ENCODE measurements around the gene CCSAP.

Gene CCSAP

GRCh38 chr1:229280037-229280828 is 62.6 kb downstream of the CCSAP start:
- in situ Hi-C loops (cut with MboI; ENCODE audit: low pct_unique_long_range_greater_than_20kb, low sequenced_read_pairs, unreplicated experiment), result no loop called here

GRCh38 chr1:229279242-229279641 is 63.6 kb downstream of the CCSAP start:
- in situ Hi-C loops (cut with MboI; ENCODE audit: low pct_unique_long_range_greater_than_20kb, low sequenced_read_pairs, unreplicated experiment), result no loop called here
- no peak for TF ChIP-seq CTCF (IDR thresholded peaks at IDR 0.05; ENCODE audit: extremely low read depth, insufficient read depth, missing control alignments)
- no peak for DNase-seq (ENCODE audit: low spot score)

More at GRCh38 chr1:229280037-229280828, 62.6 kb downstream of the CCSAP start:
- TF ChIP-seq CTCF (IDR thresholded peaks at IDR 0.05; ENCODE audit: extremely low read depth, insufficient read depth, missing control alignments), result no peak
- no peak for DNase-seq (ENCODE audit: low spot score)

GRCh38 chr1:229278120-229278741 is 64.6 kb downstream of the CCSAP start:
- in situ Hi-C loops (cut with MboI; ENCODE audit: low pct_unique_long_range_greater_than_20kb, low sequenced_read_pairs, unreplicated experiment), result no loop called here
- no peak for TF ChIP-seq CTCF (IDR thresholded peaks at IDR 0.05; ENCODE audit: extremely low read depth, insufficient read depth, missing control alignments)
- no peak for DNase-seq (ENCODE audit: low spot score)

- no peak for DNase-seq (ENCODE audit: low spot score)
- in situ Hi-C loops (cut with MboI; ENCODE audit: low pct_unique_long_range_greater_than_20kb, low sequenced_read_pairs, unreplicated experiment), result no loop called here
- TF ChIP-seq CTCF (IDR thresholded peaks at IDR 0.05; ENCODE audit: extremely low read depth, insufficient read depth, missing control alignments), result no peak
Measured at GRCh38 chr1:229275005-229275404, 67.8 kb downstream of the CCSAP start.

- DNase-seq (ENCODE audit: low spot score), result no peak
- no peak for TF ChIP-seq CTCF (IDR thresholded peaks at IDR 0.05; ENCODE audit: extremely low read depth, insufficient read depth, missing control alignments)
- in situ Hi-C loops (cut with MboI; ENCODE audit: low pct_unique_long_range_greater_than_20kb, low sequenced_read_pairs, unreplicated experiment), result loop anchor here (25.0 kb wide), 1 partner anchor 1039 kb away; no protein-coding TSS in a partner anchor
Measured at GRCh38 chr1:229273507-229274232, 69.2 kb downstream of the CCSAP start.

Data from GM13977 (cell line).